Heart left ventricle (tissue), 13 donors: ENCODE measurements around the gene ICAM4.

Source experiments
- CTCF ChIP-seq, 12 donors: fragments of 200-600 bp; sonication (generic) in 4 of 12; IDR thresholded peaks; one replicate each; pipeline versions ENCODE4 v1.5.0 to v1.8.0; 2018 to 2022; ENCODE audit warnings: antibody characterized with exemption in 12 of 12, mild to moderate bottlenecking in 5 of 12
- POLR2A ChIP-seq, 2 donors: fragments of 450-650 bp; IDR thresholded peaks; one replicate each; pipeline ENCODE4 v1.6.1; 2017; ENCODE audit warnings: antibody characterized with exemption in 2 of 2, mild to moderate bottlenecking in 2 of 2, moderate library complexity in 2 of 2
- donor health status: ischemic (EF 13 %, LVEDD 7.1; RV severe dilation, severe dysfunction).
- donor health status: DM: no; HTN: yes; CAD: no.
- donor health status: DM: no; HTN: no; CAD: no.
- donor health status: ischemic (EF 25% LVEDD 6.9; RV normal size, moderate dysfunction).
- donor health status: ischemic (EF 25% LVEDD 5.7; RV mildly dilated, moderate dysfunction).
- donor health status: ischemic (EF 35%, LVEDD 5.7; RV mildly dilated, moderate dysfunction).
- donor health status: nonischemic (EF 11% LVEDD 7.7; RV severe dilation, severe dysfunction).
- donor health status: DM: yes; HTN: yes; CAD: no.
- donor health status: PGD.
- donor health status: ischemic (EF 29% LVEDD 5.4; RV normal size, mild dysfunction).
- donor health status: nonischemic (EF 23%, LVEDD 6.1; RV moderate dilation, normal function).

- peak; percentile 94 to 98 (median 96) for TF ChIP-seq CTCF (IDR thresholded peaks at IDR 0.05)
- no peak for TF ChIP-seq POLR2A (IDR thresholded peaks at IDR 0.05)
These were observed 17.2 kb upstream of the ICAM4 start for GRCh38 chr19:10269333-10270179.
